ENCODE data around the gene TMEM255B.

TMEM255B gene

GRCh38 chr13:113804017-113804702, 45.1 kb downstream of the TMEM255B start:
- no peak for DNase-seq (ENCODE audit: low read depth in 2 of 2)

GRCh38 chr13:113804703-113805430, 45.8 kb downstream of the TMEM255B start:
- no peak for DNase-seq (ENCODE audit: low read depth in 2 of 2)

GRCh38 chr13:113805431-113806103, 46.5 kb downstream of the TMEM255B start:
- DNase-seq (ENCODE audit: low read depth in 2 of 2), result no peak

- no peak for DNase-seq (ENCODE audit: low read depth in 2 of 2)
These were observed 47.1 kb downstream of the TMEM255B start for GRCh38 chr13:113806104-113806471.

- DNase-seq (ENCODE audit: low read depth in 2 of 2), result no peak
These were observed 47.5 kb downstream of the TMEM255B start for GRCh38 chr13:113806526-113806925.

- DNase-seq (ENCODE audit: low read depth in 2 of 2), result no peak
These were observed 49.2 kb downstream of the TMEM255B start for GRCh38 chr13:113808058-113808834.

- no peak for DNase-seq (ENCODE audit: low read depth in 2 of 2)
These were observed 50.9 kb downstream of the TMEM255B start for GRCh38 chr13:113809934-113810333.

- no peak for DNase-seq (ENCODE audit: low read depth in 2 of 2)
These were observed 51.6 kb downstream of the TMEM255B start for GRCh38 chr13:113810640-113811039.

- DNase-seq (ENCODE audit: low read depth in 2 of 2), result no peak
These were observed 52.3 kb downstream of the TMEM255B start for GRCh38 chr13:113811081-113811928.

- DNase-seq (ENCODE audit: low read depth in 2 of 2), result no peak
These were observed 53.4 kb downstream of the TMEM255B start for GRCh38 chr13:113812178-113813040.

- no peak for DNase-seq (ENCODE audit: low read depth in 2 of 2)
These were observed 54.2 kb downstream of the TMEM255B start for GRCh38 chr13:113813070-113813748.

GRCh38 chr13:113813749-113814434, 54.9 kb downstream of the TMEM255B start:
- DNase-seq (ENCODE audit: low read depth in 2 of 2), result no peak

- no peak for DNase-seq (ENCODE audit: low read depth in 2 of 2)
These were observed 55.4 kb downstream of the TMEM255B start for GRCh38 chr13:113814435-113814821.

- no peak for DNase-seq (ENCODE audit: low read depth in 2 of 2)
These were observed 56.4 kb downstream of the TMEM255B start for GRCh38 chr13:113815151-113816058.

- no peak for DNase-seq (ENCODE audit: low read depth in 2 of 2)
These were observed 57.4 kb downstream of the TMEM255B start for GRCh38 chr13:113816254-113816929.

- DNase-seq (ENCODE audit: low read depth in 2 of 2), result peak; percentile 51 to 67
These were observed 58.2 kb downstream of the TMEM255B start for GRCh38 chr13:113816946-113817859.

All from stimulated activated CD8-positive, alpha-beta memory T cell treated with anti-CD3 and anti-CD28 coated beads, Interleukin-15, amount 100 ng/mL, for 4 hours (primary cell).